RWPE2 (cell line): Measurements from ENCODE around the gene ASCC1.
A peak's percentile ranks its signal among the peaks of the same experiment; 100 is the strongest.
"Not testable (repeated sequence)": the region's sequence is repeated elsewhere in the genome, so short reads cannot be mapped to it uniquely, and the experiment has no call there.

Experiments
- ATAC-seq: fragments of 200-7000 bp; cut with Tn5 transposase; 3 replicates; pipeline ENCODE4 v1.9.1; 2021; ENCODE audit warnings: low read depth
- DNase-seq: peaks from one replicate; pipeline ENCODE4 v3.0.0-alpha.2; 2020; ENCODE audit warnings: low spot score
- H3K27ac ChIP-seq: fragments of 450-650 bp; 2 replicates; pipeline ENCODE4 v1.5.1; 2017; ENCODE audit warnings: mild to moderate bottlenecking; ENCODE audit not compliant: poor library complexity, severe bottlenecking
- H3K27me3 ChIP-seq: fragments of 250-450 bp; sonication (Bioruptor Pico); 2 replicates; pipeline ENCODE4 v1.5.1; 2021; ENCODE audit warnings: mild to moderate bottlenecking, moderate library complexity; ENCODE audit not compliant: insufficient read depth, poor library complexity, severe bottlenecking
- H3K36me3 ChIP-seq: fragments of 250-450 bp; sonication (Bioruptor Pico); 2 replicates; pipeline ENCODE4 v1.5.1; 2020; ENCODE audit warnings: low read depth, mild to moderate bottlenecking, moderate library complexity
- H3K4me1 ChIP-seq: fragments of 250-450 bp; sonication (Bioruptor Pico); 2 replicates; pipeline ENCODE4 v1.5.1; 2021; ENCODE audit warnings: mild to moderate bottlenecking, moderate library complexity; ENCODE audit not compliant: insufficient read depth, poor library complexity, severe bottlenecking
- H3K4me3 ChIP-seq: fragments of 250-450 bp; sonication (Bioruptor Pico); 2 replicates; pipeline ENCODE4 v1.5.1; 2021; ENCODE audit warnings: mild to moderate bottlenecking, moderate library complexity; ENCODE audit not compliant: severe bottlenecking
- H3K9me3 ChIP-seq: fragments of 250-450 bp; sonication (Bioruptor Pico); 2 replicates; pipeline ENCODE4 v1.5.1; 2021; ENCODE audit warnings: mild to moderate bottlenecking, moderate library complexity; ENCODE audit not compliant: severe bottlenecking
- CTCF ChIP-seq: fragments of 450-650 bp; IDR thresholded peaks from one replicate; pipeline ENCODE4 v1.5.1; 2017; ENCODE audit warnings: mild to moderate bottlenecking, moderate library complexity; ENCODE audit not compliant: poor library complexity, severe bottlenecking

Gene ASCC1

GRCh38 chr10:72164617-72165016, 51.5 kb downstream of the ASCC1 start:
- no peak for TF ChIP-seq CTCF
- ATAC-seq (no peak), DNase-seq (no peak)
- Histone ChIP-seq H3K9me3 (no peaks in the 10 kb centered on the region), H3K27ac (no peak overlapping the region), H3K4me3 (no peak overlapping the region), H3K27me3 (no peaks in the 10 kb centered on the region), H3K4me1 (no peaks in the 10 kb centered on the region), H3K36me3 (peaks cover 22% of the 10 kb centered on the region; the same call in 1 of the 2 replicates)

GRCh38 chr10:72162978-72163377, 53.1 kb downstream of the ASCC1 start:
- peak; percentile 40 for ATAC-seq
- H3K36me3 ChIP-seq: peaks cover 22% of the 10 kb centered on the region; the same call in 1 of the 2 replicates
- no peak for TF ChIP-seq CTCF
- no peak for DNase-seq
- no peaks in the 10 kb centered on the region for H3K4me1 ChIP-seq
- no peak overlapping the region for H3K4me3 ChIP-seq
- no peaks in the 10 kb centered on the region for H3K27me3 ChIP-seq
- H3K9me3 ChIP-seq: no peaks in the 10 kb centered on the region
- no peak overlapping the region for H3K27ac ChIP-seq

GRCh38 chr10:72158176-72158575, 57.9 kb downstream of the ASCC1 start:
- no peaks in the 10 kb centered on the region for H3K9me3 ChIP-seq
- peaks cover 17% of the 10 kb centered on the region; the same call in 1 of the 2 replicates for H3K36me3 ChIP-seq
- H3K4me3 ChIP-seq: no peak overlapping the region
- TF ChIP-seq CTCF: no peak
- H3K27me3 ChIP-seq: no peaks in the 10 kb centered on the region
- no peak for ATAC-seq
- no peaks in the 10 kb centered on the region for H3K4me1 ChIP-seq
- no peak for DNase-seq
- H3K27ac ChIP-seq: no peak overlapping the region

- H3K27me3 ChIP-seq: no peaks in the 10 kb centered on the region
- ATAC-seq (no peak), DNase-seq (no peak)
- no peak overlapping the region for H3K27ac ChIP-seq
- no peak for TF ChIP-seq CTCF
- H3K36me3 ChIP-seq: peaks cover 11% of the 10 kb centered on the region; the same call in 1 of the 2 replicates
- no peaks in the 10 kb centered on the region for H3K4me1 ChIP-seq
- H3K9me3 ChIP-seq: no peaks in the 10 kb centered on the region
- H3K4me3 ChIP-seq: no peak overlapping the region
Observed at GRCh38 chr10:72156223-72156622, 59.9 kb downstream of the ASCC1 start.

GRCh38 chr10:72152286-72152685, 63.8 kb downstream of the ASCC1 start:
- no peak for ATAC-seq
- Histone ChIP-seq H3K36me3 (no peaks in the 10 kb centered on the region), H3K27ac (no peak overlapping the region), H3K4me1 (no peaks in the 10 kb centered on the region), H3K9me3 (no peaks in the 10 kb centered on the region), H3K4me3 (no peak overlapping the region), H3K27me3 (no peaks in the 10 kb centered on the region)
- no peak for TF ChIP-seq CTCF
- DNase-seq: no peak

- not testable (repeated sequence) for DNase-seq, H3K36me3 ChIP-seq, H3K27me3 ChIP-seq, H3K4me1 ChIP-seq, ATAC-seq, H3K9me3 ChIP-seq, H3K4me3 ChIP-seq, H3K27ac ChIP-seq
Observed at GRCh38 chr10:72150746-72151478, 65.2 kb downstream of the ASCC1 start.

GRCh38 chr10:72147324-72147584, 68.8 kb downstream of the ASCC1 start:
- not testable (repeated sequence) for H3K9me3 ChIP-seq, H3K4me3 ChIP-seq, ATAC-seq, H3K36me3 ChIP-seq, H3K27me3 ChIP-seq, H3K4me1 ChIP-seq, DNase-seq, H3K27ac ChIP-seq
